Fibroblast of mammary gland (primary cell): Measurements from ENCODE around the gene ASB7.

Source experiments
- DNase-seq: peaks from one replicate; pipeline ENCODE4 v3.0.0-alpha.2; 2010; ENCODE audit warnings: low read depth
- H3K4me3 ChIP-seq: 2 replicates; pipeline ENCODE4 v1.5.1; 2011; ENCODE audit warnings: low read depth, mild to moderate bottlenecking, low read length, moderate library complexity; ENCODE audit not compliant: control insufficient read depth
- TF ChIP-seq, protein P1 (sequence below): conservative IDR thresholded peaks from 2 replicates; pipeline ENCODE4 v1.5.1; 2011; ENCODE audit warnings: low read depth, low read length, inconsistent platforms; ENCODE audit not compliant: control insufficient read depth, insufficient read depth

Gene ASB7

DNA sequence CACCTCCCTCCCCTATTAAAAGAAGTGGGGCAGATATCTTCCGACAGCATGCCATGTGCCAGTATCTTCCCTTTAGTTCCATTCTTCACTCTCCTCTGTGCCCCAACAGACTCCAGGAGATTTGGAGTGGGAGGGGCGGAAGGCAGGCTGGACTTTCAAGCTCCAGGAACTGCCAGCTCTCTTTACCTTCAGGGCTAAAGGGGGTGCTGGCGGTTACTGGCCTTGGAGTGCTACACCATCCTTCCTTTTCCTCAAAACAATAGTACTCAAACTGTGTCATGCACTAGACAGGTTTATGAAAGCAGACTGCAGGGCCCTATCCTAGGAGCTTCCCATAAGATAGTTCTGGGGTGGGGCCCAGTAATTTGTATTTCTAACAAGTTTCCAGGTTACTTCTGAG, 6.4 kb upstream of the ASB7 start:
- H3K4me3 ChIP-seq, result no peak overlapping the region
- TF ChIP-seq, protein P1, sequence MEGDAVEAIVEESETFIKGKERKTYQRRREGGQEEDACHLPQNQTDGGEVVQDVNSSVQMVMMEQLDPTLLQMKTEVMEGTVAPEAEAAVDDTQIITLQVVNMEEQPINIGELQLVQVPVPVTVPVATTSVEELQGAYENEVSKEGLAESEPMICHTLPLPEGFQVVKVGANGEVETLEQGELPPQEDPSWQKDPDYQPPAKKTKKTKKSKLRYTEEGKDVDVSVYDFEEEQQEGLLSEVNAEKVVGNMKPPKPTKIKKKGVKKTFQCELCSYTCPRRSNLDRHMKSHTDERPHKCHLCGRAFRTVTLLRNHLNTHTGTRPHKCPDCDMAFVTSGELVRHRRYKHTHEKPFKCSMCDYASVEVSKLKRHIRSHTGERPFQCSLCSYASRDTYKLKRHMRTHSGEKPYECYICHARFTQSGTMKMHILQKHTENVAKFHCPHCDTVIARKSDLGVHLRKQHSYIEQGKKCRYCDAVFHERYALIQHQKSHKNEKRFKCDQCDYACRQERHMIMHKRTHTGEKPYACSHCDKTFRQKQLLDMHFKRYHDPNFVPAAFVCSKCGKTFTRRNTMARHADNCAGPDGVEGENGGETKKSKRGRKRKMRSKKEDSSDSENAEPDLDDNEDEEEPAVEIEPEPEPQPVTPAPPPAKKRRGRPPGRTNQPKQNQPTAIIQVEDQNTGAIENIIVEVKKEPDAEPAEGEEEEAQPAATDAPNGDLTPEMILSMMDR, result no peak
- DNase-seq, result no peak

DNA sequence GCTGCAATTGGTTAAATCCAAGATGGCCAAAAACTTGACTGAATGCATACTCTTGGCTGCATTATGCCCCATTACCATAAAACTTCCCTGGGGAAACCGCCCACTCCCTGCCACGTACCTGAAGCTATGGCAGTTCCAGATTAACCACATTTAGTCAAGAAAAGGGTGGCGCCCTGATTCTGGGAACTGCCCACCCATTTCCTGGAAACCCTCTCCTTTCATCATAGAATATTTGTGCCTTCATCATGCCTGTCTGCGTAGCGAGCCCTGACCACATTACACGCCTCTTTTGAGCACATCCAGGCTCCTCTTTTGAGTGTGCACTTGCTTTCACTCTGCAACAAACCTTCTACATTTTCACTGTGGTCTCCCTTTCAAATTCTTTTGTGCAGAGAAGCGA, 5.6 kb upstream of the ASB7 start:
- DNase-seq, result peak; percentile 83
- no peak overlapping the region for H3K4me3 ChIP-seq

DNA sequence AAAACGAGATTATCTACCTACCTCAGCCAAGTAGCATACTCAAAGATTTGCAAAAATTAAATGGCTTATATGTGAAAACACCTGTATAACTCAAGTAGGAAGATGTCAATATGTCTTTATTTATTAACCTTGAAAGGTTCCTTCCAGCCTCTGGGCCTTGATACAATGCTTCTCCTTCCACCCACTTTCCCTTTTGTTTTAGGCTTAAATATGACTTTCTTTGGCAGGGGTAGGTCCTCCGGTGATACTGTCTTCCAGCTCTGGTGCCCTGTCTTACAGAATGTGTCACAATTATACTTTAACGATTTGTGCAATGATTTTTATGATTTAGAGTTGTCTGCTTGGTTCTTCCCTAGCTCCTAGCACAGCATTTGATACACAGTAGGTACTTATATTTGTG, 4.5 kb upstream of the ASB7 start:
- no peak for DNase-seq
- TF ChIP-seq, protein P1, result no peak
- no peak overlapping the region for H3K4me3 ChIP-seq

More for the DNA sequence above, 5.6 kb upstream of the ASB7 start:
- TF ChIP-seq, protein P1, result no peak

DNA sequence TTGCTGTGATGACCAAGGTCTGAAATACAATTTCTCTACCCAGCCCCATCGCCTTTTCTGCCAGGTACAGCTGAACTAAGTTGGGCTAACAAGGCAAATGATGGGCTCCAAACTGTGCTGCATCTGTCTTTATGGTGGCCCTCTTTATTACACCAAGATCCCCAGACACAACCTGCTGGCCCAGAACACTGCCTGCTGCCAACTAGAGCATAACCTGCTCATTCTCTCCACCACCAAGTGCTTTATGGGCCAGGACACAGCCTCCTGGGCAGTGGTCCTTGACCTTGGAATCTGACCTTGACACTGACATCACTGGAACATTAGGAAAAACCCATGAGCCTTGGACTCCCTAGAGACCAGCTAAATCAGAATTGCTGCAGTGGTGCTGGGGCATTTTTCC, 3.7 kb upstream of the ASB7 start:
- no peak for DNase-seq
- no peak overlapping the region for H3K4me3 ChIP-seq
- TF ChIP-seq, protein P1, result no peak

DNA sequence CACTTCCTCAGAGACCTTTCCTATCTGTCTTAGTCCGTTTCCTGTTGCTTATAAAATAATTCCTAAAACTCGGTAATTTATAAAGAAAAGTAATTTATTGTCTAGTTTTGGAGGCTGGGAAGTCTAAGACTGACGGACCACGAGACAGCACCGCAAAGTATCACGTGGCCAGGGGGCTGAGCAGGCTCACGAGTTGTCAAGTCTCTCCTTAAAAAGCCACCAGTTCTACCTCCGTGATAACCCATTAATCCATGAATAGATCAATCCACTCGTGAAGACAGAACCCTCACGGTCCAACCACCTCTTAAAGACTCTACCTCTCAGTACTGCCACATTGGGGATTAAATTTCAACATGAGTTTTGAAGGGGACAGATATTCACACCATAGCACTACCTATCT, 1.2 kb upstream of the ASB7 start:
- DNase-seq, result peak; percentile 37
- H3K4me3 ChIP-seq, result peak overlapping the region; percentile 92
- TF ChIP-seq, protein P1, result no peak

DNA sequence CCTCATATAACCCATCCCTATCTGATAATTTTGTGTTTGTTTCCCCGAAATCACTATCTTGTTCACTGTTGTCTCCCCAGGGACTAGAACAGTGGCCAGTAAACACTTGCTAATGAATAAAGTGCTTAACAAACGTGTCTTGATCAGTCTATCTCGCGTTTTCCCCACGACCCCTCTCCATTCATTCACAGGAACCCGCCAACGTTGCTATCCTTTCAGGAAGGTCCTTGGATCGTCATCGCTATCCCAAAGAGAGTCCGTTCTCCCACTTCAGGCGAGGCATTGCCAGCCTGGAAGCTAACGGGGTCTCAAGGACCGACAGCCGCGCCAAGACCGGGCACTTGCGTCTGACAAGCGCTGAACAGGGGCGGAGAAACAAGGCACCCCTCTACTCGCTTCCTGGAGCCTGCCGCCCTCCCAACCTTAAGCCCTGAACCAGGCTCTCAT, 749 bp upstream of the ASB7 start:
- TF ChIP-seq, protein P1, result no peak

DNA sequence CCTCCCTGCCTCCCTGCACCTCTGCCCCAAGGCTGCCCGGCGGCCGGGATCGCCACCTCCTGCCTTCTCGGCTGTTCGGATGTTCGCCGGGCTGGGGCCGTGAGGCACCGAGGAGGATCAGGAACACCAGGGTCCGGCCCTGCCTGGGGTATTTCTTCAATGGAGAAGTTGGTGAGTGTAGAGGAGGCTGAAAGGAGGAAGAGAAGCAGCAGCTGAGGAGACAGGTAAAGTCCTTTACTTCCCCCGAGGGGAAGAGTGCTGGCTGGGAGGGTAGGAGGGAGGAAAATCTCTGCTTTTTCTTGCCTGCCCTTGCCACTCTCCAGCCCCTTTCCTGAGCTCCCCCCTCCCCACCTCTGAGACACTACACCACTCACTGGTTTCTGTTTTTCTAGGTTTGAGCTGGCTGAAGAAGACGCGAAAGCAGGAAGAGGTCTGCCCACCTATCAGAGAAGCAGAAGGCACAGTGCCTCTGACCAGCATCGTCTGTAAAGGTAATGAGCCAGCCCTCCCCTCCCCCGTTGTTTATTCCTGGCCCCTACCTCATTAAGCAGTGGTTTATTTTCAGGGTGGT, 519 bp downstream of the ASB7 start:
- TF ChIP-seq, protein P1, result no peak
- peak overlapping the region; percentile 58 for H3K4me3 ChIP-seq
- DNase-seq, result no peak

More for the DNA sequence above, 749 bp upstream of the ASB7 start:
- peak overlapping the region; percentile 92 for H3K4me3 ChIP-seq
- DNase-seq, result no peak
